Peyer's patch (tissue), 4 donors: ENCODE data around the gene SFT2D3.

Experiments
- POLR2A ChIP-seq, 2 donors: fragments of 450-650 bp; IDR thresholded peaks; one replicate each; pipeline ENCODE4 v1.5.1; 2017; ENCODE audit warnings: antibody characterized with exemption in 2 of 2, mild to moderate bottlenecking in 2 of 2, moderate library complexity in 2 of 2
- TF ChIP-seq, protein P1 (sequence below), 6 experiments: fragments of 450-650 bp in 4 of 6; fragments of 200-600 bp in 2 of 6; sonication (generic) in 1 of 6; IDR thresholded peaks; one replicate each; pipeline ENCODE4 v1.5.1; 2017 to 2019; ENCODE audit warnings: antibody characterized with exemption in 6 of 6, mild to moderate bottlenecking in 3 of 6, moderate library complexity in 1 of 6

DNA sequence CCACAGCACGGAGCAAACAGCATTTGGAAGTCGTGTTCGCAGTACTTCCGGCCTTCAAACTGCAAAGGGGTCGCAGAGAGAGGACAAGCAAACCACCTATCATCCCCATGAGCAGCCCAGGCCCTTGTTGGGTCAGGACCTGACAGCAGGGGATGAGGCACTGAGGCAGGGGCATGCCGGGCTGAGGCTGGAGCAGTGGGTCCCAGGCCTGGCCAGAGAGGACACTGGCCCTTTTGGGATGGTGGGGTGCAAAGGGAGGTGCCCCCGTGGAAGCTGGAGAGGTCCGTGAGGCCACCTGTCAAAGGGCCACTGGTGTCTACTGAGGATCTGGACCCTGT is 46.5 kb upstream of the SFT2D3 start:
- TF ChIP-seq, protein P1, sequence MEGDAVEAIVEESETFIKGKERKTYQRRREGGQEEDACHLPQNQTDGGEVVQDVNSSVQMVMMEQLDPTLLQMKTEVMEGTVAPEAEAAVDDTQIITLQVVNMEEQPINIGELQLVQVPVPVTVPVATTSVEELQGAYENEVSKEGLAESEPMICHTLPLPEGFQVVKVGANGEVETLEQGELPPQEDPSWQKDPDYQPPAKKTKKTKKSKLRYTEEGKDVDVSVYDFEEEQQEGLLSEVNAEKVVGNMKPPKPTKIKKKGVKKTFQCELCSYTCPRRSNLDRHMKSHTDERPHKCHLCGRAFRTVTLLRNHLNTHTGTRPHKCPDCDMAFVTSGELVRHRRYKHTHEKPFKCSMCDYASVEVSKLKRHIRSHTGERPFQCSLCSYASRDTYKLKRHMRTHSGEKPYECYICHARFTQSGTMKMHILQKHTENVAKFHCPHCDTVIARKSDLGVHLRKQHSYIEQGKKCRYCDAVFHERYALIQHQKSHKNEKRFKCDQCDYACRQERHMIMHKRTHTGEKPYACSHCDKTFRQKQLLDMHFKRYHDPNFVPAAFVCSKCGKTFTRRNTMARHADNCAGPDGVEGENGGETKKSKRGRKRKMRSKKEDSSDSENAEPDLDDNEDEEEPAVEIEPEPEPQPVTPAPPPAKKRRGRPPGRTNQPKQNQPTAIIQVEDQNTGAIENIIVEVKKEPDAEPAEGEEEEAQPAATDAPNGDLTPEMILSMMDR (IDR thresholded peaks at IDR 0.05) = no peak
- TF ChIP-seq POLR2A (IDR thresholded peaks at IDR 0.05) = no peak
